Upper lobe of left lung (tissue), 6 donors: ENCODE data around the gene PLCXD1. TPM values are rescaled to one million over a fixed set of nuclear protein-coding genes. Genes with fewer than 3 reads are reported as not detected.

Source experiments
- ATAC-seq, 2 donors: fragments of 200-7000 bp; cut with Tn5 transposase; one replicate each; pipeline ENCODE4 v1.9.1; 2022; ENCODE audit warnings: mild to moderate bottlenecking in 2 of 2, moderate library complexity in 2 of 2; ENCODE audit not compliant: low FRiP score in 2 of 2
- DNase-seq, 2 donors: peaks; one replicate each; pipeline ENCODE4 v3.0.0-alpha.2; 2019 to 2020
- H3K27ac ChIP-seq, 4 donors: fragments of 200-600 bp; sonication (generic); one replicate each; pipeline ENCODE4 v1.5.1; 2016 to 2019
- H3K27me3 ChIP-seq, 4 donors: fragments of 200-600 bp; sonication (generic); one replicate each; pipeline ENCODE4 v1.5.1; 2017 to 2019
- H3K36me3 ChIP-seq, 4 donors: fragments of 200-600 bp; sonication (generic); one replicate each; pipeline ENCODE4 v1.5.1; 2016 to 2019
- H3K4me1 ChIP-seq, 4 donors: fragments of 200-600 bp; sonication (generic); one replicate each; pipeline ENCODE4 v1.5.1; 2018 to 2019
- H3K4me3 ChIP-seq, 4 donors: fragments of 200-600 bp; sonication (generic); one replicate each; pipeline ENCODE4 v1.5.1; 2017 to 2019; ENCODE audit warnings: mild to moderate bottlenecking in 2 of 4, moderate library complexity in 1 of 4
- H3K9me3 ChIP-seq, 4 donors: fragments of 200-600 bp; sonication (generic); one replicate each; pipeline ENCODE4 v1.5.1; 2018 to 2019
- EP300 ChIP-seq, 4 donors: sonication (generic); formaldehyde crosslinking; IDR thresholded peaks; one replicate each; pipeline ENCODE4 v1.5.1; 2017; ENCODE audit warnings: antibody characterized with exemption in 4 of 4, control low read depth in 2 of 4
- POLR2A ChIP-seq, 4 donors: fragments of 450-650 bp; IDR thresholded peaks; one replicate each; pipeline ENCODE4 v1.5.1; 2016 to 2017; ENCODE audit warnings: antibody characterized with exemption in 4 of 4, mild to moderate bottlenecking in 2 of 4
- POLR2AphosphoS5 ChIP-seq, 2 donors: sonication (generic); formaldehyde crosslinking; IDR thresholded peaks; one replicate each; pipeline ENCODE4 v1.5.1; 2017; ENCODE audit warnings: antibody characterized with exemption in 2 of 2
- WGBS, 2 donors: methylation state at CpG; one replicate each; pipeline ENCODE4 v1.1.5; 2017 to 2018; 5-methylcytosine and 5-hydroxymethylcytosine counted together
- total RNA-seq, 6 donors: library from RNA; depleted of rRNA in 4 of 6; stranded (reverse); fragments of >200 nt in 4 of 6; gene quantifications; one replicate each; pipeline versions ENCODE4 v1.1.0 to v1.2.1, GENCODE V29; 2016 to 2021
- TF ChIP-seq, protein P1 (sequence below), 6 experiments: fragments of 450-650 bp in 4 of 6; fragments of 200-600 bp in 2 of 6; sonication (generic) in 2 of 6; IDR thresholded peaks; one replicate each; pipeline ENCODE4 v1.5.1; 2016 to 2019; ENCODE audit warnings: antibody characterized with exemption in 6 of 6
- donor health status: DM: no; HTN: no; CAD: no; lungs with moderate emphysema.
- donor health status: DM: no; HTN: yes; CAD: no; lungs with severe emphysema.

PLCXD1 gene
- total RNA-seq, 6 donors from 2014 or later: 7.8 to 75.4 (median 19.2) TPM

- ATAC-seq (no peak), DNase-seq (peak in 1 of 2 donors; percentile 85)
- H3K9me3 ChIP-seq: no peaks in the 10 kb centered on the region
- 91 to 95% methylated on average over 31 to 47 of the region's 50 CpGs for WGBS, 2 donors
- H3K27me3 ChIP-seq: no peaks in the 10 kb centered on the region
- H3K36me3 ChIP-seq: peaks cover 6 to 42% (median 33%) of the 10 kb centered on the region in 4 donors
- H3K4me1 ChIP-seq: peaks cover 14 to 30% (median 15%) of the 10 kb centered on the region in 4 donors
- TF ChIP-seq POLR2A (IDR thresholded peaks at IDR 0.05): no peak
- TF ChIP-seq, protein P1, sequence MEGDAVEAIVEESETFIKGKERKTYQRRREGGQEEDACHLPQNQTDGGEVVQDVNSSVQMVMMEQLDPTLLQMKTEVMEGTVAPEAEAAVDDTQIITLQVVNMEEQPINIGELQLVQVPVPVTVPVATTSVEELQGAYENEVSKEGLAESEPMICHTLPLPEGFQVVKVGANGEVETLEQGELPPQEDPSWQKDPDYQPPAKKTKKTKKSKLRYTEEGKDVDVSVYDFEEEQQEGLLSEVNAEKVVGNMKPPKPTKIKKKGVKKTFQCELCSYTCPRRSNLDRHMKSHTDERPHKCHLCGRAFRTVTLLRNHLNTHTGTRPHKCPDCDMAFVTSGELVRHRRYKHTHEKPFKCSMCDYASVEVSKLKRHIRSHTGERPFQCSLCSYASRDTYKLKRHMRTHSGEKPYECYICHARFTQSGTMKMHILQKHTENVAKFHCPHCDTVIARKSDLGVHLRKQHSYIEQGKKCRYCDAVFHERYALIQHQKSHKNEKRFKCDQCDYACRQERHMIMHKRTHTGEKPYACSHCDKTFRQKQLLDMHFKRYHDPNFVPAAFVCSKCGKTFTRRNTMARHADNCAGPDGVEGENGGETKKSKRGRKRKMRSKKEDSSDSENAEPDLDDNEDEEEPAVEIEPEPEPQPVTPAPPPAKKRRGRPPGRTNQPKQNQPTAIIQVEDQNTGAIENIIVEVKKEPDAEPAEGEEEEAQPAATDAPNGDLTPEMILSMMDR (IDR thresholded peaks at IDR 0.05): no peak
- no peak for TF ChIP-seq POLR2AphosphoS5 (IDR thresholded peaks at IDR 0.05)
- no peak for TF ChIP-seq EP300 (IDR thresholded peaks at IDR 0.05)
- peak overlapping the region in 1 of 4 donors; percentile 97 for H3K27ac ChIP-seq
- H3K4me3 ChIP-seq: no peak overlapping the region
Measured at GRCh38 chrX:316351-317325, 35.5 kb downstream of the PLCXD1 start.

- peak overlapping the region; percentile 92 to 98 (median 96) for H3K27ac ChIP-seq
- peaks cover 5 to 33% (median 25%) of the 10 kb centered on the region in 4 donors for H3K36me3 ChIP-seq
- DNase-seq (peak in 1 of 2 donors; percentile 94), ATAC-seq (peak in 1 of 2 donors; percentile 8)
- peak overlapping the region; percentile 25 to 99 (median 94) for H3K4me3 ChIP-seq
- TF ChIP-seq, protein P1 (IDR thresholded peaks at IDR 0.05): no peak
- TF ChIP-seq POLR2AphosphoS5 (IDR thresholded peaks at IDR 0.05) (no peak), EP300 (IDR thresholded peaks at IDR 0.05) (no peak), POLR2A (IDR thresholded peaks at IDR 0.05) (no peak)
- no peaks in the 10 kb centered on the region for H3K9me3 ChIP-seq
- H3K4me1 ChIP-seq: peaks cover 14 to 30% (median 15%) of the 10 kb centered on the region in 4 donors
- 64 to 68% methylated on average over 15 to 18 of the region's 28 CpGs for WGBS, 2 donors
- no peaks in the 10 kb centered on the region for H3K27me3 ChIP-seq
Measured at GRCh38 chrX:317424-318067, 36.4 kb downstream of the PLCXD1 start.

GRCh38 chrX:318068-318738 lies 37.0 kb downstream of the PLCXD1 start:
- Histone ChIP-seq H3K9me3 (no peaks in the 10 kb centered on the region), H3K27ac (peak overlapping the region; percentile 92 to 98 (median 96)), H3K4me1 (peaks cover 14 to 34% (median 18%) of the 10 kb centered on the region in 4 donors), H3K4me3 (peak overlapping the region; percentile 75 to 99 (median 94)), H3K36me3 (peaks cover 5 to 26% (median 19%) of the 10 kb centered on the region in 4 donors), H3K27me3 (no peaks in the 10 kb centered on the region)
- DNase-seq (peak in 1 of 2 donors; percentile 97), ATAC-seq (peak; percentile 89 to 93)
- WGBS, 2 donors: 1 to 2% methylated on average over 19 to 45 of the region's 61 CpGs
- TF ChIP-seq, protein P1 (IDR thresholded peaks at IDR 0.05): peak in 1 of 6 experiments; percentile 23
- TF ChIP-seq POLR2AphosphoS5 (IDR thresholded peaks at IDR 0.05): peak in 1 of 2 donors; percentile 35
- peak in 2 of 4 donors; percentile 68 to 91 for TF ChIP-seq POLR2A (IDR thresholded peaks at IDR 0.05)
- no peak for TF ChIP-seq EP300 (IDR thresholded peaks at IDR 0.05)

DNA sequence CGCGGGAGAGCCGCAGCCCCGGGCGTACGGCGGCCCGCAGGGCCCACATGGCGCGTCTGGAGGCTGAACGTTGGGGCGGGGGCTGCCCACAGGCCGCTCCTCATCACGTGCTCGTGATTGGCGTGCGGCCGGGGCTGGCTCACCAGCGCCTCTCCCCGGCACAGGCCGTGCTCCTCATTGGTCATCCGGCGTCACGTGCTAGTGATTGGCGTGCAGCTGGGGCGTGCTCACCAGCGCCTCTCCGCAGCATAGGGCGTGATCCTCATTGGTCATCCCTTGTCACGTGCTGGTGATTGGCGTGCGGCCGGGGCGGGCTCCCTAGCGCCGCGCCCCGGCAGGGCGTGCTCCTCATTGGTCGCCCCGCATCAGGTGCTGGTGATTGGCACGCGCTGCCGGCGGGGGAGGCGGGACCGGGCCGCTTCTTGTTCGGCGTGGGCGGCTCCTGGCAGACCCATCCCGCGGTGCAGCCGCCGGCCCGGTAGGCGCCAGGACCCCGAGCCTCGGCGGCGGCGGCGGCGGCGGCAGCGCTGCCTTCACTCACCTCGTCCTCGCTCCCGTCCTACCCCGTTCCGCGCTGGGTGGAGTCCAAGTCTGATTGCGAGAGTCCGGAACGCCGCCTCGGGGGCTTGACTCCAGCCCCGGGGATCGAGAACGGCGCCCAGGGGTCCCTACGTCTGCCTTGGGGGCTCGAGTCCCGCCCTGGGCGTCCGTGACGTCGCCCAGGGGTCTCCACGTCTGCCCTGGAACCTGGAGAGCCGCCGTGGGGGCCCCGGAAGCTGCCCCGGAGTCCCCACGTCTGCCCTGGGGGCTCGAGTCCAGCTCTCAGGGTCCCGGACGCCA lies 37.8 kb downstream of the PLCXD1 start, which contains the start of gene GTPBP6:
Gene GTPBP6 (minus strand): TSS at position 58 of the 840 bp plus-strand sequence. CDS start 9 bp downstream, at position 49.
- peak; percentile 100 for DNase-seq
- H3K27me3 ChIP-seq: no peaks in the 10 kb centered on the region
- H3K9me3 ChIP-seq: no peaks in the 10 kb centered on the region
- peak; percentile 91 to 95 for ATAC-seq
- WGBS, 2 donors: 0% methylated on average over 15 to 18 of the region's 97 CpGs
- TF ChIP-seq POLR2A (IDR thresholded peaks at IDR 0.05) (peak in 3 of 4 donors; percentile 66 to 95 (median 75)), POLR2AphosphoS5 (IDR thresholded peaks at IDR 0.05) (peak in 1 of 2 donors; percentile 59), EP300 (IDR thresholded peaks at IDR 0.05) (peak in 1 of 4 donors; percentile 51)
- TF ChIP-seq, protein P1 (IDR thresholded peaks at IDR 0.05): peak in 3 of 6 experiments; percentile 11 to 65 (median 47)
- peak within 1 kb of the TSS; percentile 91 to 99 (median 95) for H3K4me3 ChIP-seq
- peak within 1 kb of the TSS; percentile 92 to 98 (median 96) for H3K27ac ChIP-seq
- peaks cover 2 to 18% (median 13%) of the 10 kb centered on the region in 4 donors for H3K36me3 ChIP-seq
- peaks cover 14 to 37% (median 19%) of the 10 kb centered on the region in 4 donors for H3K4me1 ChIP-seq
